DND-41 (cell line): ENCODE results near the gene TMOD2.

ENCODE experiments used
- CTCF ChIP-seq: IDR thresholded peaks from 2 replicates; pipeline ENCODE4 v1.5.1; 2012; ENCODE audit warnings: borderline replicate concordance, low read length, moderate library complexity, mild to moderate bottlenecking; ENCODE audit not compliant: poor library complexity, severe bottlenecking; ENCODE audit errors: extremely low read depth
- EZH2 ChIP-seq: IDR thresholded peaks from 3 replicates; pipeline ENCODE4 v1.6.1; 2012; ENCODE audit warnings: borderline replicate concordance, low read depth, mild to moderate bottlenecking, moderate library complexity, low read length, inconsistent platforms; ENCODE audit not compliant: severe bottlenecking

- no peak for TF ChIP-seq CTCF
- TF ChIP-seq EZH2 = no peak
These were observed 5.1 kb downstream of the TMOD2 start for GRCh38 chr15:51756482-51756881.
